KMS-11 (cell line): Measurements from ENCODE around the gene RBFOX2.

Experiments used
- H2AFZ ChIP-seq: fragments of 200-600 bp; sonication (generic); 2 replicates; pipeline ENCODE4 v1.6.1; 2016; ENCODE audit warnings: antibody characterized with exemption, mixed run types, low read depth
- H3K27ac ChIP-seq: fragments of 200-600 bp; sonication (generic); 2 replicates; pipeline ENCODE4 v1.6.1; 2016; ENCODE audit warnings: mild to moderate bottlenecking, mixed run types
- H3K27me3 ChIP-seq: fragments of 200-600 bp; sonication (generic); 2 replicates; pipeline ENCODE4 v1.6.1; 2017; ENCODE audit warnings: mild to moderate bottlenecking, low read depth, mixed run types, moderate library complexity; ENCODE audit not compliant: insufficient read depth
- H3K36me3 ChIP-seq: fragments of 200-600 bp; sonication (generic); 2 replicates; pipeline ENCODE4 v1.6.1; 2017; ENCODE audit warnings: mild to moderate bottlenecking, mixed run types; ENCODE audit not compliant: insufficient read depth
- H3K4me1 ChIP-seq: fragments of 200-600 bp; sonication (generic); 2 replicates; pipeline ENCODE4 v1.6.1; 2016; ENCODE audit warnings: mild to moderate bottlenecking, low read depth, mixed run types; ENCODE audit not compliant: poor library complexity, severe bottlenecking
- H3K4me2 ChIP-seq: fragments of 200-600 bp; sonication (generic); 2 replicates; pipeline ENCODE4 v1.7.0; 2016; ENCODE audit warnings: mild to moderate bottlenecking, mixed run types
- H3K4me3 ChIP-seq: fragments of 200-600 bp; sonication (generic); IDR thresholded peaks from 2 replicates; pipeline ENCODE4 v1.6.1; 2017; ENCODE audit warnings: low read depth, low read length, mixed read lengths; ENCODE audit not compliant: insufficient read depth
- H3K79me2 ChIP-seq: fragments of 200-600 bp; sonication (generic); 2 replicates; pipeline ENCODE4 v1.6.1; 2016; ENCODE audit warnings: low read depth, mixed run types; ENCODE audit not compliant: insufficient read depth
- H3K9ac ChIP-seq: fragments of 200-600 bp; sonication (generic); 2 replicates; pipeline ENCODE4 v1.6.1; 2016; ENCODE audit warnings: mild to moderate bottlenecking, mixed run types
- H4K20me1 ChIP-seq: fragments of 200-600 bp; sonication (generic); 2 replicates; pipeline ENCODE4 v1.6.1; 2016; ENCODE audit warnings: mild to moderate bottlenecking, mixed run types; ENCODE audit not compliant: insufficient read depth
- TF ChIP-seq, protein P1 (sequence below): fragments of 200-600 bp; sonication (generic); conservative IDR thresholded peaks from 2 replicates; pipeline ENCODE4 v1.6.1; 2017; ENCODE audit warnings: low read depth, mild to moderate bottlenecking, antibody characterized with exemption, low read length, moderate library complexity, mixed read lengths

RBFOX2 gene

GRCh38 chr22:35882211-35883030, 146.2 kb downstream of the RBFOX2 start:
- no peak overlapping the region for H3K27ac ChIP-seq
- H3K4me3 ChIP-seq: no peak overlapping the region
- no peaks in the 10 kb centered on the region for H3K79me2 ChIP-seq
- TF ChIP-seq, protein P1, sequence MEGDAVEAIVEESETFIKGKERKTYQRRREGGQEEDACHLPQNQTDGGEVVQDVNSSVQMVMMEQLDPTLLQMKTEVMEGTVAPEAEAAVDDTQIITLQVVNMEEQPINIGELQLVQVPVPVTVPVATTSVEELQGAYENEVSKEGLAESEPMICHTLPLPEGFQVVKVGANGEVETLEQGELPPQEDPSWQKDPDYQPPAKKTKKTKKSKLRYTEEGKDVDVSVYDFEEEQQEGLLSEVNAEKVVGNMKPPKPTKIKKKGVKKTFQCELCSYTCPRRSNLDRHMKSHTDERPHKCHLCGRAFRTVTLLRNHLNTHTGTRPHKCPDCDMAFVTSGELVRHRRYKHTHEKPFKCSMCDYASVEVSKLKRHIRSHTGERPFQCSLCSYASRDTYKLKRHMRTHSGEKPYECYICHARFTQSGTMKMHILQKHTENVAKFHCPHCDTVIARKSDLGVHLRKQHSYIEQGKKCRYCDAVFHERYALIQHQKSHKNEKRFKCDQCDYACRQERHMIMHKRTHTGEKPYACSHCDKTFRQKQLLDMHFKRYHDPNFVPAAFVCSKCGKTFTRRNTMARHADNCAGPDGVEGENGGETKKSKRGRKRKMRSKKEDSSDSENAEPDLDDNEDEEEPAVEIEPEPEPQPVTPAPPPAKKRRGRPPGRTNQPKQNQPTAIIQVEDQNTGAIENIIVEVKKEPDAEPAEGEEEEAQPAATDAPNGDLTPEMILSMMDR: no peak
- H3K27me3 ChIP-seq: no peaks in the 10 kb centered on the region
- no peaks in the 10 kb centered on the region for H4K20me1 ChIP-seq
- no peaks in the 10 kb centered on the region for H3K4me1 ChIP-seq
- H3K36me3 ChIP-seq: no peaks in the 10 kb centered on the region
- no peak overlapping the region for H3K9ac ChIP-seq
- H2AFZ ChIP-seq: no peak overlapping the region
- H3K4me2 ChIP-seq: no peak overlapping the region

DNA sequence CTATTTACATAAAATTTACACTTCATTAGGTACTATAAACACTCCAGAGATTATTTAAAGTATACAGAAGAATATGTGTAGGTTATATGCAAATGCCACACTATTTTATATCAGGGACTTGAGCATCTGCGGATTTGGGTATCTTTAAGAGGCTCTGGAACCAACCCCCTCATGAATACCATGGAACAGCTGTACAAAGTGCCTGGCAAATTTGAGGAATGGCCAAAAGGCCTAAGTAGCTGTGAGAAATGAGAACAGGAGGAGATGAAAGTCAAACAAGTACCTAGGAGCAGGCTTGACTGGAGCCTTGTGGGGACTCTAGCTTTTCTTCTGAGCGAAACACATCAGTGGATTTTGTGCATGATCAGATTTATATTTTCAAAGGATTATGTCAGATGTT, 149.3 kb downstream of the RBFOX2 start:
- H3K4me3 ChIP-seq: no peak overlapping the region
- H3K9ac ChIP-seq: no peak overlapping the region
- H3K36me3 ChIP-seq: no peaks in the 10 kb centered on the region
- H3K27ac ChIP-seq: no peak overlapping the region
- H3K4me2 ChIP-seq: no peak overlapping the region
- TF ChIP-seq, protein P1: no peak
- H4K20me1 ChIP-seq: no peaks in the 10 kb centered on the region
- no peak overlapping the region for H2AFZ ChIP-seq
- H3K27me3 ChIP-seq: no peaks in the 10 kb centered on the region
- H3K4me1 ChIP-seq: no peaks in the 10 kb centered on the region
- H3K79me2 ChIP-seq: no peaks in the 10 kb centered on the region

GRCh38 chr22:35873426-35873825, 155.2 kb downstream of the RBFOX2 start:
- Histone ChIP-seq H3K4me3 (no peak overlapping the region), H3K36me3 (no peaks in the 10 kb centered on the region), H4K20me1 (no peaks in the 10 kb centered on the region), H3K4me2 (no peak overlapping the region), H3K9ac (no peak overlapping the region), H3K4me1 (peaks cover 6% of the 10 kb centered on the region), H3K27me3 (no peaks in the 10 kb centered on the region), H3K27ac (no peak overlapping the region), H2AFZ (no peak overlapping the region), H3K79me2 (no peaks in the 10 kb centered on the region)
- TF ChIP-seq, protein P1: no peak

- H2AFZ ChIP-seq: no peak overlapping the region
- H3K36me3 ChIP-seq: no peaks in the 10 kb centered on the region
- no peaks in the 10 kb centered on the region for H3K79me2 ChIP-seq
- H3K27ac ChIP-seq: no peak overlapping the region
- TF ChIP-seq, protein P1: no peak
- H3K4me3 ChIP-seq: no peak overlapping the region
- no peak overlapping the region for H3K9ac ChIP-seq
- H4K20me1 ChIP-seq: no peaks in the 10 kb centered on the region
- H3K4me1 ChIP-seq: peaks cover 6% of the 10 kb centered on the region
- H3K4me2 ChIP-seq: no peak overlapping the region
- no peaks in the 10 kb centered on the region for H3K27me3 ChIP-seq
Observed at GRCh38 chr22:35872451-35872850, 156.2 kb downstream of the RBFOX2 start.
